ENCODE results near the gene FOSL2. TPM values are rescaled to one million over a fixed set of nuclear protein-coding genes. Genes with fewer than 3 reads are reported as not detected.

FOSL2 gene
- total and polyA plus RNA-seq, 7 donors = 20.1 to 278 (median 74.7) TPM

- Histone ChIP-seq H3K27ac (peak overlapping the region; percentile 80), H3K9me3 (no peaks in the 10 kb centered on the region), H3K27me3 (ENCODE audit: insufficient read depth in 3 of 3, low read length in 2 of 3) (no peaks in the 10 kb centered on the region), H3K4me1 (peaks cover 44% of the 10 kb centered on the region), H3K36me3 (ENCODE audit: insufficient read depth in 1 of 2, low read depth in 1 of 2) (peaks cover 23 to 100% of the 10 kb centered on the region in 2 donors), H3K4me3 (no peak overlapping the region)
- peak in 1 of 2 donors; percentile 34 for DNase-seq
- intact Hi-C loops (cut with DNase I) = loop anchor here in 1 of 2 donors (5.0 kb wide), 1 partner anchor 309 kb away; no protein-coding TSS in a partner anchor
- peak in 1 of 4 donors; percentile 1 for ATAC-seq
- TF ChIP-seq CTCF (IDR thresholded peaks at IDR 0.05) = no peak
- 92 to 95% (median 94%) methylated on average over 5 of the region's 5 CpGs for WGBS, 3 donors
Measured at GRCh38 chr2:28411166-28411755, 18.6 kb downstream of the FOSL2 start.

- intact Hi-C loops (cut with DNase I) = loop anchor here in 1 of 2 donors (5.0 kb wide), 1 partner anchor 310 kb away; no protein-coding TSS in a partner anchor
- DNase-seq (peak in 1 of 2 donors; percentile 58), ATAC-seq (peak in 1 of 4 donors; percentile 0)
- Histone ChIP-seq H3K4me3 (no peak overlapping the region), H3K27me3 (ENCODE audit: insufficient read depth in 3 of 3, low read length in 2 of 3) (no peaks in the 10 kb centered on the region), H3K36me3 (ENCODE audit: insufficient read depth in 1 of 2, low read depth in 1 of 2) (peaks cover 23 to 100% of the 10 kb centered on the region in 2 donors), H3K27ac (peak overlapping the region; percentile 80), H3K9me3 (no peaks in the 10 kb centered on the region), H3K4me1 (peaks cover 38% of the 10 kb centered on the region)
- no peak for TF ChIP-seq CTCF (IDR thresholded peaks at IDR 0.05)
- WGBS, 3 donors = 88 to 89% (median 89%) methylated on average over 26 to 27 of the region's 27 CpGs
Measured at GRCh38 chr2:28411956-28412609, 19.4 kb downstream of the FOSL2 start.

GRCh38 chr2:28412625-28413151 lies 20.0 kb downstream of the FOSL2 start:
- intact Hi-C loops (cut with DNase I) = loop anchor here in 1 of 2 donors (5.0 kb wide), 1 partner anchor 310 kb away; no protein-coding TSS in a partner anchor
- Histone ChIP-seq H3K9me3 (no peaks in the 10 kb centered on the region), H3K36me3 (ENCODE audit: insufficient read depth in 1 of 2, low read depth in 1 of 2) (peaks cover 23 to 100% of the 10 kb centered on the region in 2 donors), H3K4me1 (peaks cover 34% of the 10 kb centered on the region), H3K4me3 (no peak overlapping the region), H3K27me3 (ENCODE audit: insufficient read depth in 3 of 3, low read length in 2 of 3) (no peaks in the 10 kb centered on the region), H3K27ac (peak overlapping the region; percentile 80)
- ATAC-seq (no peak), DNase-seq (peak in 1 of 2 donors; percentile 39)
- TF ChIP-seq CTCF (IDR thresholded peaks at IDR 0.05) = no peak
- WGBS, 3 donors = 70 to 82% (median 73%) methylated on average over 6 of the region's 6 CpGs

- TF ChIP-seq CTCF (IDR thresholded peaks at IDR 0.05) = peak; percentile 45
- ATAC-seq (peak; percentile 59 to 88 (median 70)), DNase-seq (peak; percentile 65 to 86)
- Histone ChIP-seq H3K4me1 (peaks cover 34% of the 10 kb centered on the region), H3K27ac (peak overlapping the region; percentile 80), H3K27me3 (ENCODE audit: insufficient read depth in 3 of 3, low read length in 2 of 3) (no peaks in the 10 kb centered on the region), H3K36me3 (ENCODE audit: insufficient read depth in 1 of 2, low read depth in 1 of 2) (peaks cover 20 to 97% of the 10 kb centered on the region in 2 donors), H3K4me3 (no peak overlapping the region), H3K9me3 (no peaks in the 10 kb centered on the region)
- intact Hi-C loops (cut with DNase I) = loop anchor here in 1 of 2 donors (5.0 kb wide), 1 partner anchor 311 kb away; no protein-coding TSS in a partner anchor
- WGBS, 3 donors = 35 to 49% (median 43%) methylated on average over 19 to 20 of the region's 20 CpGs
Measured at GRCh38 chr2:28413152-28413898, 20.7 kb downstream of the FOSL2 start.
